ENCODE data around the gene LRRC43.

- TF ChIP-seq, protein P1, sequence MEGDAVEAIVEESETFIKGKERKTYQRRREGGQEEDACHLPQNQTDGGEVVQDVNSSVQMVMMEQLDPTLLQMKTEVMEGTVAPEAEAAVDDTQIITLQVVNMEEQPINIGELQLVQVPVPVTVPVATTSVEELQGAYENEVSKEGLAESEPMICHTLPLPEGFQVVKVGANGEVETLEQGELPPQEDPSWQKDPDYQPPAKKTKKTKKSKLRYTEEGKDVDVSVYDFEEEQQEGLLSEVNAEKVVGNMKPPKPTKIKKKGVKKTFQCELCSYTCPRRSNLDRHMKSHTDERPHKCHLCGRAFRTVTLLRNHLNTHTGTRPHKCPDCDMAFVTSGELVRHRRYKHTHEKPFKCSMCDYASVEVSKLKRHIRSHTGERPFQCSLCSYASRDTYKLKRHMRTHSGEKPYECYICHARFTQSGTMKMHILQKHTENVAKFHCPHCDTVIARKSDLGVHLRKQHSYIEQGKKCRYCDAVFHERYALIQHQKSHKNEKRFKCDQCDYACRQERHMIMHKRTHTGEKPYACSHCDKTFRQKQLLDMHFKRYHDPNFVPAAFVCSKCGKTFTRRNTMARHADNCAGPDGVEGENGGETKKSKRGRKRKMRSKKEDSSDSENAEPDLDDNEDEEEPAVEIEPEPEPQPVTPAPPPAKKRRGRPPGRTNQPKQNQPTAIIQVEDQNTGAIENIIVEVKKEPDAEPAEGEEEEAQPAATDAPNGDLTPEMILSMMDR (IDR thresholded peaks at IDR 0.05) = no peak
- no peak for TF ChIP-seq POLR2A (IDR thresholded peaks at IDR 0.05)
These were observed 25.3 kb downstream of the LRRC43 start for GRCh38 chr12:122208073-122208820.

Measured in uterus (tissue), 2 donors.